ENCODE results near the gene PTPRD.

Gene PTPRD

GRCh38 chr9:8401961-8402705, 2210.7 kb downstream of the PTPRD start:
- Histone ChIP-seq H3K9ac (no peak overlapping the region), H3K27ac (no peak overlapping the region), H3K36me3 (ENCODE audit: insufficient read depth) (no peaks in the 10 kb centered on the region), H3K27me3 (ENCODE audit: insufficient read depth, low read depth) (no peaks in the 10 kb centered on the region), H3K4me1 (ENCODE audit: low read depth, poor library complexity, severe bottlenecking) (peaks cover 11% of the 10 kb centered on the region), H3K79me2 (ENCODE audit: insufficient read depth, low read depth) (no peaks in the 10 kb centered on the region), H3K4me2 (no peak overlapping the region), H4K20me1 (ENCODE audit: insufficient read depth) (no peaks in the 10 kb centered on the region), H2AFZ (ENCODE audit: low read depth) (no peak overlapping the region), H3K4me3 (IDR thresholded peaks at IDR 0.05; ENCODE audit: insufficient read depth, low read depth, low read length) (no peak overlapping the region)
- TF ChIP-seq, protein P1, sequence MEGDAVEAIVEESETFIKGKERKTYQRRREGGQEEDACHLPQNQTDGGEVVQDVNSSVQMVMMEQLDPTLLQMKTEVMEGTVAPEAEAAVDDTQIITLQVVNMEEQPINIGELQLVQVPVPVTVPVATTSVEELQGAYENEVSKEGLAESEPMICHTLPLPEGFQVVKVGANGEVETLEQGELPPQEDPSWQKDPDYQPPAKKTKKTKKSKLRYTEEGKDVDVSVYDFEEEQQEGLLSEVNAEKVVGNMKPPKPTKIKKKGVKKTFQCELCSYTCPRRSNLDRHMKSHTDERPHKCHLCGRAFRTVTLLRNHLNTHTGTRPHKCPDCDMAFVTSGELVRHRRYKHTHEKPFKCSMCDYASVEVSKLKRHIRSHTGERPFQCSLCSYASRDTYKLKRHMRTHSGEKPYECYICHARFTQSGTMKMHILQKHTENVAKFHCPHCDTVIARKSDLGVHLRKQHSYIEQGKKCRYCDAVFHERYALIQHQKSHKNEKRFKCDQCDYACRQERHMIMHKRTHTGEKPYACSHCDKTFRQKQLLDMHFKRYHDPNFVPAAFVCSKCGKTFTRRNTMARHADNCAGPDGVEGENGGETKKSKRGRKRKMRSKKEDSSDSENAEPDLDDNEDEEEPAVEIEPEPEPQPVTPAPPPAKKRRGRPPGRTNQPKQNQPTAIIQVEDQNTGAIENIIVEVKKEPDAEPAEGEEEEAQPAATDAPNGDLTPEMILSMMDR (conservative IDR thresholded peaks at IDR 0.05; ENCODE audit: low read depth, low read length) = no peak

- H3K4me2 ChIP-seq = no peak overlapping the region
- H3K27ac ChIP-seq = no peak overlapping the region
- H3K27me3 ChIP-seq (ENCODE audit: insufficient read depth, low read depth) = no peaks in the 10 kb centered on the region
- peaks cover 28% of the 10 kb centered on the region for H3K4me1 ChIP-seq (ENCODE audit: low read depth, poor library complexity, severe bottlenecking)
- no peaks in the 10 kb centered on the region for H3K36me3 ChIP-seq (ENCODE audit: insufficient read depth)
- H3K4me3 ChIP-seq (IDR thresholded peaks at IDR 0.05; ENCODE audit: insufficient read depth, low read depth, low read length) = no peak overlapping the region
- H3K9ac ChIP-seq = no peak overlapping the region
- no peaks in the 10 kb centered on the region for H3K79me2 ChIP-seq (ENCODE audit: insufficient read depth, low read depth)
- H4K20me1 ChIP-seq (ENCODE audit: insufficient read depth) = no peaks in the 10 kb centered on the region
- TF ChIP-seq, protein P1 (conservative IDR thresholded peaks at IDR 0.05; ENCODE audit: low read depth, low read length) = no peak
- H2AFZ ChIP-seq (ENCODE audit: low read depth) = no peak overlapping the region
Observed at GRCh38 chr9:8400378-8400777, 2212.4 kb downstream of the PTPRD start.

- TF ChIP-seq, protein P1 (conservative IDR thresholded peaks at IDR 0.05; ENCODE audit: low read depth, low read length) = no peak
- Histone ChIP-seq H3K4me2 (no peak overlapping the region; the same call in 1 of the 2 replicates), H3K27ac (no peak overlapping the region), H2AFZ (ENCODE audit: low read depth) (no peak overlapping the region), H3K4me1 (ENCODE audit: low read depth, poor library complexity, severe bottlenecking) (peaks cover 37% of the 10 kb centered on the region), H3K79me2 (ENCODE audit: insufficient read depth, low read depth) (no peaks in the 10 kb centered on the region), H3K27me3 (ENCODE audit: insufficient read depth, low read depth) (no peaks in the 10 kb centered on the region), H3K4me3 (IDR thresholded peaks at IDR 0.05; ENCODE audit: insufficient read depth, low read depth, low read length) (no peak overlapping the region), H4K20me1 (ENCODE audit: insufficient read depth) (no peaks in the 10 kb centered on the region), H3K9ac (no peak overlapping the region), H3K36me3 (ENCODE audit: insufficient read depth) (no peaks in the 10 kb centered on the region)
Observed at GRCh38 chr9:8395022-8395421, 2217.8 kb downstream of the PTPRD start.

GRCh38 chr9:8394341-8394740, 2218.5 kb downstream of the PTPRD start:
- Histone ChIP-seq H3K4me3 (IDR thresholded peaks at IDR 0.05; ENCODE audit: insufficient read depth, low read depth, low read length) (no peak overlapping the region), H4K20me1 (ENCODE audit: insufficient read depth) (no peaks in the 10 kb centered on the region), H3K36me3 (ENCODE audit: insufficient read depth) (no peaks in the 10 kb centered on the region), H3K27me3 (ENCODE audit: insufficient read depth, low read depth) (no peaks in the 10 kb centered on the region), H3K9ac (no peak overlapping the region), H2AFZ (ENCODE audit: low read depth) (no peak overlapping the region), H3K79me2 (ENCODE audit: insufficient read depth, low read depth) (no peaks in the 10 kb centered on the region), H3K27ac (no peak overlapping the region), H3K4me2 (no peak overlapping the region), H3K4me1 (ENCODE audit: low read depth, poor library complexity, severe bottlenecking) (peaks cover 37% of the 10 kb centered on the region)
- TF ChIP-seq, protein P1 (conservative IDR thresholded peaks at IDR 0.05; ENCODE audit: low read depth, low read length) = no peak

All from KMS-11 (cell line).